Gastroesophageal sphincter (tissue), 4 donors: ENCODE data around the gene CFAP47. TPM values are rescaled to one million over a fixed set of nuclear protein-coding genes. Genes with fewer than 3 reads are reported as not detected.
A peak's percentile ranks its signal among the peaks of the same experiment; 100 is the strongest.
"Not testable (repeated sequence)": the region's sequence is repeated elsewhere in the genome, so short reads cannot be mapped to it uniquely, and the experiment has no call there.

Experiments
- ATAC-seq: fragments of 150-250 bp; one replicate; pipeline ENCODE4 v1.9.1; 2016; ENCODE audit warnings: mild to moderate bottlenecking, moderate library complexity
- H3K27ac ChIP-seq, 4 donors: fragments of 200-600 bp; sonication (generic) in 3 of 4; 1 replicate in 3 of 4; 2 replicates in 1 of 4; pipeline ENCODE4 v1.5.1; 2016 to 2019
- H3K27me3 ChIP-seq: fragments of 200-600 bp; sonication (generic); one replicate; pipeline ENCODE4 v1.5.1; 2019
- H3K36me3 ChIP-seq, 2 donors: fragments of 200-600 bp; sonication (generic); one replicate each; pipeline ENCODE4 v1.5.1; 2019; ENCODE audit warnings: control low read depth in 1 of 2
- H3K4me1 ChIP-seq, 3 donors: fragments of 200-600 bp; sonication (generic); 1 replicate in 2 of 3; 2 replicates in 1 of 3; pipeline ENCODE4 v1.5.1; 2016 to 2019; ENCODE audit warnings: control low read depth in 2 of 3
- H3K4me3 ChIP-seq, 2 donors: fragments of 200-600 bp; sonication (generic); one replicate each; pipeline ENCODE4 v1.5.1; 2019; ENCODE audit warnings: mild to moderate bottlenecking in 1 of 2, moderate library complexity in 1 of 2
- H3K9me3 ChIP-seq, 3 donors: fragments of 200-600 bp; sonication (generic); one replicate each; pipeline ENCODE4 v1.5.1; 2017 to 2019; ENCODE audit warnings: control low read depth in 2 of 3
- CTCF ChIP-seq, 4 experiments: fragments of 200-600 bp in 2 of 4; fragments of 450-650 bp in 2 of 4; sonication (generic) in 1 of 4; IDR thresholded peaks; one replicate each; pipeline ENCODE4 v1.5.1; 2017 to 2019; ENCODE audit warnings: antibody characterized with exemption in 4 of 4, mild to moderate bottlenecking in 2 of 4, moderate library complexity in 2 of 4
- EP300 ChIP-seq: sonication (generic); formaldehyde crosslinking; IDR thresholded peaks from one replicate; pipeline ENCODE4 v1.6.1; 2017; ENCODE audit warnings: antibody characterized with exemption, mild to moderate bottlenecking
- POLR2A ChIP-seq, 2 donors: fragments of 450-650 bp; IDR thresholded peaks; one replicate each; pipeline ENCODE4 v1.6.1; 2017; ENCODE audit warnings: antibody characterized with exemption in 2 of 2, mild to moderate bottlenecking in 2 of 2, moderate library complexity in 1 of 2
- POLR2AphosphoS5 ChIP-seq: sonication (generic); formaldehyde crosslinking; IDR thresholded peaks from one replicate; pipeline ENCODE4 v1.6.1; 2017; ENCODE audit warnings: antibody characterized with exemption
- WGBS, 2 donors: methylation state at CpG; one replicate each; pipeline ENCODE4 v1.1.5; 2018; ENCODE audit warnings: low coverage in 1 of 2; 5-methylcytosine and 5-hydroxymethylcytosine counted together
- total RNA-seq, 4 donors: library from RNA; depleted of rRNA; stranded (reverse); fragments of >200 nt; gene quantifications; one replicate each; pipeline ENCODE4 v1.1.0, GENCODE V29; 2016

The CFAP47 gene
- under 1 TPM in 1 of 4 donors, not detected in 3; 0.04 TPM for total RNA-seq

GRCh38 chrX:35919536-35920309 is at the start of gene CFAP47:
Gene CFAP47, plus strand, starts transcription at chrX:35919734. Its CDS starts 66 bp downstream, at chrX:35919800.
- Histone ChIP-seq H3K27ac (no peak within 1 kb of the TSS), H3K4me1 (no peaks in the 10 kb centered on the region), H3K4me3 (peak within 1 kb of the TSS; percentile 6 to 42), H3K27me3 (no peaks in the 10 kb centered on the region), H3K36me3 (no peaks in the 10 kb centered on the region), H3K9me3 (no peaks in the 10 kb centered on the region)
- TF ChIP-seq POLR2A (IDR thresholded peaks at IDR 0.05) (no peak), CTCF (IDR thresholded peaks at IDR 0.05) (no peak), EP300 (no peak), POLR2AphosphoS5 (no peak)
- ATAC-seq: no peak
- WGBS, 2 donors: 5 to 20% methylated on average over 7 to 10 of the region's 38 CpGs

- Histone ChIP-seq H3K9me3 (no peaks in the 10 kb centered on the region), H3K27ac (no peak overlapping the region), H3K36me3 (no peaks in the 10 kb centered on the region), H3K4me1 (no peaks in the 10 kb centered on the region), H3K27me3 (no peaks in the 10 kb centered on the region), H3K4me3 (no peak overlapping the region)
- TF ChIP-seq POLR2A (IDR thresholded peaks at IDR 0.05) (no peak), CTCF (IDR thresholded peaks at IDR 0.05) (no peak), POLR2AphosphoS5 (no peak), EP300 (no peak)
- WGBS, 2 donors: 25 to 36% methylated on average over 2 of the region's 2 CpGs
- no peak for ATAC-seq
These were observed 38.9 kb upstream of the CFAP47 start for GRCh38 chrX:35880601-35881000.

GRCh38 chrX:35886135-35886534 is 33.4 kb upstream of the CFAP47 start:
- TF ChIP-seq EP300 (no peak), POLR2A (IDR thresholded peaks at IDR 0.05) (no peak), POLR2AphosphoS5 (no peak), CTCF (IDR thresholded peaks at IDR 0.05) (no peak)
- H3K27ac ChIP-seq: no peak overlapping the region
- H3K4me1 ChIP-seq: no peaks in the 10 kb centered on the region
- H3K4me3 ChIP-seq: no peak overlapping the region
- no peaks in the 10 kb centered on the region for H3K27me3 ChIP-seq
- no peak for ATAC-seq
- no peaks in the 10 kb centered on the region for H3K9me3 ChIP-seq
- no peaks in the 10 kb centered on the region for H3K36me3 ChIP-seq

GRCh38 chrX:35890699-35891098 is 28.8 kb upstream of the CFAP47 start:
- no peak overlapping the region for H3K27ac ChIP-seq
- TF ChIP-seq EP300 (no peak), CTCF (IDR thresholded peaks at IDR 0.05) (peak; percentile 8 to 58 (median 20))
- no peak overlapping the region for H3K4me3 ChIP-seq
- no peaks in the 10 kb centered on the region for H3K36me3 ChIP-seq
- no peaks in the 10 kb centered on the region for H3K27me3 ChIP-seq
- WGBS, 2 donors: 0% methylated on average over 3 of the region's 9 CpGs; no CpG with 5 or more reads in 1 of the 2 donors
- no peaks in the 10 kb centered on the region for H3K4me1 ChIP-seq
- H3K9me3 ChIP-seq: no peaks in the 10 kb centered on the region
- ATAC-seq: no peak

- no CpG with 5 or more reads among the region's 6 CpGs for WGBS, 2 donors
- not testable (repeated sequence) for H3K27ac ChIP-seq, ATAC-seq, H3K9me3 ChIP-seq, H3K36me3 ChIP-seq, H3K27me3 ChIP-seq, H3K4me1 ChIP-seq, H3K4me3 ChIP-seq
These were observed 67.3 kb downstream of the CFAP47 start for GRCh38 chrX:35986816-35987215.
